Left kidney (tissue), 2 donors: ENCODE measurements around the gene PRKCZ. TPM values are rescaled to one million over a fixed set of nuclear protein-coding genes. Genes with fewer than 3 reads are reported as not detected.
"Not testable (repeated sequence)": the region's sequence is repeated elsewhere in the genome, so short reads cannot be mapped to it uniquely, and the experiment has no call there.

ENCODE experiments used
- DNase-seq: peaks from one replicate; pipeline ENCODE4 v3.0.0-alpha.2; 2013
- polyA plus RNA-seq: library from polyadenylated mRNA; unstranded; fragments of 120-200 nt; gene quantifications from one replicate; pipeline ENCODE4 v1.2.1, GENCODE V29; 2013; ENCODE audit not compliant: insufficient read length

Gene PRKCZ
- polyA plus RNA-seq, 1 donor = 29.7 TPM

DNA sequence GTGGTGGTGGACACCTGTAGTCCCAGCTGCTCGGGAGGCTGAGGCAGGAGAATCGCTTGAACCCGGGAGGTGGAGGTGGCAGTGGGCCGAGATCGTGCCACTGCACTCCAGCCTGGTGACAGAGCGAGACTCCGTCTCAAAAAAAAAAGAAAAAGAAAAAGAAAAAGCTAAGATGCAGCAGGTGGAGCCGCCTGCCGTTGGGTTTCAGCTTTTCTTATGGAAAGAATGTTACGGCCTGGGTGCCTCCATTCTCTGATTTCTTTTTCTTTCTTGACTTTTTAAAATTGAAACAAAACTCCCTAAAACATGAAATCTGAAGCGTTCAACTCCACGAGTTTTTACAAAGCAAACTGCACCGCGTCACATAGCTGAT is 64.4 kb downstream of the PRKCZ start:
- DNase-seq = not testable (repeated sequence)

DNA sequence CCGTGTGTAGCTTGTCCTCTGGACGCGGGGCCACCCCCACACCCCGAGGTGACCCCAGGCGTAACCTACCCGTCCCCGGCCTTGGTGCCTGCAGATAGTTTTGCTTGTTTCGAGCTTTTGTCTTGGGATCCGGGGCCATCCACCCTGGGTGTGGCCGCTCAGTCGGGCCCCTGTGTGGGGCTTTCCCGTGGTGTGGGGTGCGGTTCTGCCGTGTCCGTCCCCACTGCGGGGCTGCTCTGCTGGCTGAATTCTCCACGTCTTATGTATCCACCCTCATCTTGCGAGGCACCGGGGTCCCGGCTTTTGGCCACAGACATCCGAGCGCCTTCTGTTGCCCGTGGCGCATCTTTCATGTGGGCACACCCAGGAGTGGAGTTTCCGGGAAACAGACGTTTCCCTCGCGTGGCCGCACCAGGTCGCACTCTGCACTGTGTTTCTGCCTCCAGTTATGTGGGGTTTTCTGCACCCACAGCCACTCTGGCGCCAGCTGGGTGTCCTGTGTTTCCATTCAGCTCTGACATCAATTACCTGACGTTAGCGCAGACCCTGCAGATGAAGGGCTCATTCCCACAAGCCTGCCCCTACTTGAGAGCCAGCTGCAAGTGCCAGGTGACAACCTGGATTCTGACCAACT is 64.9 kb downstream of the PRKCZ start:
- no peak for DNase-seq

DNA sequence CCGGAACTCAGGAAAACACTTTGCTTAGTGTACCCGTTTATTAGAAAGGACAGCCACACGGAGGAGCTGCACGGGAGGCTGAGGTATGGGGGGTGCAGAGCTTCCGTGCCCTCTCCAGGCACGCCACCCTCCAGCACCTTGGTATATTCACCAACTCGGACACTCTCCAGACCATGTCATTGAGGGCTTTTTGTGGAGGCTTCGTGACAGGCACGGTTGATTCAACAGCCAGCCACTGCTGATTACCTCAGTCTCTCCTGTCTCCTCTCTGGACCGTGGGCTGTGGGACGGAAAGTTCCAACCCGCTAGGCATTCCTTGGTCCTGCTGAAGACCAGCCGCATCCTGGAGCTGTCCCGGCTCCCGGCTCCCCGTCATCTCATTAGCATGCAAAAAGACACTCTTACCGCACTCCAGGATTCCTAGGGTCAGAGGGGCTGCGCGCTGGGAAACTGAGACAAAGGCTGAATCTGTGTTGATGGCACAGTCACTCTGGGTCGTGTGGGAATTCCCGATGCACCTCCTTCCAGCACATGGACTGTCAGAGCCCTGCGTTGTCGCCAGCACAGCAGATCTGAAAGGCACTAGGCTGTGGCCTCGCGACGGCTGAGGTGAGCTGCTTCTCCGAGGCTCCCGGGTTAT is 65.6 kb downstream of the PRKCZ start:
- DNase-seq = no peak

DNA sequence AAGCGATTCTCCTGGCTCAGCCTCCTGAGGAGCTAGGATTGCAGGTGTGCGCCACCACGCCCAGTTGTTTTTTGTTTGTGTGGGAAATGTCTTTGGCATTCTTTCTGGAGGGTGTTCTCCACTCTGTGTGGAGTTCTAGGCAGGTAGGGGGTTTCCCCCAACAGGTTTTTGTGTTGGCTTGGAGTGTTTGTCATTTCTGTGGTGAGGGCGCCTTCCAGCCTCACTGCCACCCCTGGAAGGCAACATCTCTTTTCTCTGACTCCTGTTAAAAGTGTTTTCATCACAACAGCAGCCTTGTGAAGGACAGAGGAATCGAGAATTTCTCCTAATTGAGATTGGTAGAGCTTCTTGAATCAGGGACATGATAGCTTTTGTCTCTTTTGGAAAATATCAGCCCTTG is 69.7 kb downstream of the PRKCZ start:
- no peak for DNase-seq

DNA sequence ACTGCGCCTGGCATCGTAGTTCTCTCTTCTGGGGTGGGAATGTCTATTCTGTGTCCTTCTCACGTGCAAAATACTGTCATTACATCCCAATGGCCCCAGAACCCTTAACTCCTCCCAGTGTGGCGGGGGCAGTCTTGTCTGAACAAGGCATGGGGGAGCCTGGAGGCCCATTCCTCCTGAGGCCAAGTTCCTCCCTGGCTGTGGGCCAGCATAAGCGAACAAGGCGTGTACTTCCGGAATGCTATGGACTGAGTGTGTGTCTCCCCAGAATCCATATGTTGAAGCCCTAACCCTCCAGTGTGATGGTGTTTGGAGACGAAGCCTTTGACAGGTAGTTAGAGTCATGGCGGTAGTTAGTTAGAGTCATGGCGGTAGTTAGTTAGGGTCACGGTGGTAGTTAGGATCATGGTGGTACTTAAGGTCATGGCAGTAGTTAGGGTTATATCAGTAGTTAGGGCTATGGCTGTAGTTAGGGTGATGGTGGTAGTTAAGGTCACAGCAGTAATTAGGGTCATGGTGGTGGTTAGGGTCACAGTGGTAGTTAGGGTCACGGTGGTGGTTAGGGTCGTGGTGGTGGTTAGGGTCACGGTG is 71.0 kb downstream of the PRKCZ start:
- DNase-seq = no peak

DNA sequence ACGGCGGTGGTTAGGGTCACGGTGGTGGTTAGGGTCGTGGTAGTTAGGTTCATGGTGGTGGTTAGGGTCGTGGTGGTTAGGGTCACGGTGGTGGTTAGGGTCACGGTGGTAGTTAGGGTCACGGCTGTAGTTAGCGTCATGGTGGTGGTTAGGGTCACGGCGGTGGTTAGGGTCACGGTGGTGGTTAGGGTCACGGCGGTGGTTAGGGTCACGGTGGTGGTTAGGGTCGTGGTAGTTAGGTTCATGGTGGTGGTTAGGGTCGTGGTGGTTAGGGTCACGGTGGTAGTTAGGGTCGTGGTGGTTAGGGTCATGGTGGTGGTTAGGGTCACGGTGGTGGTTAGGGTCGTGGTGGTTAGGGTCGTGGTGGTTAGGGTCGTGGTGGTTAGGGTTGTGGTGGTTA is 71.6 kb downstream of the PRKCZ start:
- not testable (repeated sequence) for DNase-seq

DNA sequence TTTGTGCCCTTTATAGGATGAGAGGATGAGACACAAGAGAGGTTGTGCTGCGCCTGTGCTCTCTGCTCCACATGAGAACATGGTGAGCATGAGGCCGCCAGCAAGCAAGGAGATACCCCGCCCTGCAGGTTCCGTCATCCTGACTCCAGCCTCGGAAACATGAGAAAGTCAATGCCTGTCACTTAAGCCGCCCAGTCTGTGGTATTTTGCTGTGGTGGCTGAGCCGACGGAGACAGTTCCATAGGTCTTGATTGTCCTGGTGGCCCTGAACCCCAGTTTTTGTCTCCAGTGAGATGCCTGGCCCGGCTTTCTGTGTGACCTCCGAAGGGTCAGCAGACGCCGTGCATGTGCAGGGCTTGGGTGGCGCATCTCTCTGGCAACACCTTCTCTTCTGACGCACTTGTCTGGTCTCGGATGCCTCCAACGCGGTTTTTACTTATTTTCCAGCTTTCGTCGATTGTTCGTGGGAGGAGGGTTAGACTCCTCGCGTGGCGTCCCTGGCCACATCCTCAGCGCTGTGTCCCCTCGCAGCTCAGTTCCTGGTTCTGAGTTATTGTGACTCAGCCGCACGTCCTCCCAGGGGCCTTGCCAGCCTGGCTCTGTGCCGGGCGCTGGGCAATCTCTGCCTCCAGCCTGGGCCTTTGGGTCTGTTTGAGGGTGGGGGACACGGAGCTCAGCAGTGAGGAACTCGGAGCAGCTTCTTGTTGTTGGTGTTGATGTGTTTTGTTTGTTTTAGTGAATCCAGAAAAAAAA is 74.4 kb downstream of the PRKCZ start:
- no peak for DNase-seq

DNA sequence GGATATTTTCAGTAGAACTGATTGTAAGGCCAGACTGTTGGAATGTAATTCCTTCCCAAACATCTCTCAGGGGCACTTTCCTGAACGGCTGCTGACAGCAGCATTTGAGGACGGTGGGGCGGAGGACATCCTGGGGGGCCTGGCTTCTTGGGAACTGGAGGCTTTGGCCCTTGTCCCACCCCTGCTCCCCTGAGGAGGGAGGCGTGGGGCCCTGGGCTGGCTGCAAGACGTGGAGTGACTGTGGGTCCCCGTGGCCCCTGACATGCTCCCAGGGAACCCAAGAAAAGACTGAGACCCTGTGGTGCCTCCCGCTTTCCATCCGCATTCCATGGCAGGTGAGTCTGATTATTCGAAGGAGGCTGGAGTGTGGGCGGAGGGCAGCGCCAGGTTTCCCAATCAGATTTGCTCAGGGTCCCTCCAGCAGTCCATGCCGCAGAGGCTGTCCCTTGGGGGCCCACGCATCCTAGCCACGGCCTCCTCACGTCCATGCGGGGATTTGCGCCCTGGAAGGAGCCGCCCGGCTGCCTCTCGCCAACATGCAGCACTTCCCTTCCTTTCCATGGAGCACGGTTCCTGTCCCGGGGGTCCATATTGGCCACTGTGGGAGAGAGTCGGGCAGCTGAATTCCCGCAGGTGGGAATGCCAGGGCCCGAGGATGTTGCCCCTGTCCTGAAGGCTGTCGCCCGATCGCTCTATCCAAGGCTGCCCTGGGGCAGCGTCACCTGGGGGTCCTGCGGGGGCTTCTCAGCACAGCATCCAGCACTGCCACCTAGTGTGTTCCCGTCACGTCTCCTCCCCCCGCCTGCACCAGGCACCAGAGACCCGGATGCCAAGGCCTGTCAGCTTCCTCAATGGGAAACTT is 75.4 kb downstream of the PRKCZ start:
- DNase-seq = no peak

DNA sequence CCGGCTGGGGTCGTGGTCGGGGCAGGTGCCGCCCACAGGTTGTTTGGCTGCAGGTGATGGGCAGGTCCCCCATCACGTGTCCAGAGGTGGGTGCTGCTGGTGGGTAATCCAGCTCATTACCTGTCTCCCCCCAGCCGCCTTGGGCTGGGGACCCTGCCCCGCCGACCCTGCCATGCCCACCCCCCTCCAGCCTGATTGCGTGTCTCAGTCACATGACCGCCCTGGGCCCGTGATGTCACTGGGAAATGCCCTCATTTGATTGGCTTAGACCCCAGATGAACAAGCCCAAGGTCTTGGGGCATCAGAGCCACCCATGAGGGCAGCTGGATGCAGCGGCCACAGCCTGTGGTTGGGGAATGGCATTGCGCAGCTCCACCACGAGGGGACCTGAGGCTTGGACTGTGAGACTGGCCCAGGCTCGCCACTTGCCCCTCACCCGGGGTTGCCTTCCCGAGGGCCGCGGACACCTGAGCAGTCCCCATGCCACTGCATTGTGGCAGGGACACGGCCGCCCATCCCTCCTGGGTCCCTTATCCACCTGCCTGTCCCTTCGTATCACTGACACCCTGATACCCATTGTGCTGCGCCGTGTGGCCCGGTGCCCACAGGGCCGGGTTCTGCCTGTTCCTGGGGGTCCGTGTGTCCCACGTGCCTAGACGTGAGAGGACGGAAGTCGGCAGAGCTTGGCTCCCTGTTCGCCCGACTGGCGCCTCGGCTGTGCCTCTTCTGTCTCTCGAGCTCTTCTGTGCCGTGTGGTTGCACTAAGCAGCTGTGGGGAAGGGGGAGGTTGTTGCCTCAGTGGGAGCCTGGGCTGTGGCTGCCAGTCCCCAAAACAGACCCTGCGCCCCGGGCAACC is 76.3 kb downstream of the PRKCZ start:
- DNase-seq = no peak

DNA sequence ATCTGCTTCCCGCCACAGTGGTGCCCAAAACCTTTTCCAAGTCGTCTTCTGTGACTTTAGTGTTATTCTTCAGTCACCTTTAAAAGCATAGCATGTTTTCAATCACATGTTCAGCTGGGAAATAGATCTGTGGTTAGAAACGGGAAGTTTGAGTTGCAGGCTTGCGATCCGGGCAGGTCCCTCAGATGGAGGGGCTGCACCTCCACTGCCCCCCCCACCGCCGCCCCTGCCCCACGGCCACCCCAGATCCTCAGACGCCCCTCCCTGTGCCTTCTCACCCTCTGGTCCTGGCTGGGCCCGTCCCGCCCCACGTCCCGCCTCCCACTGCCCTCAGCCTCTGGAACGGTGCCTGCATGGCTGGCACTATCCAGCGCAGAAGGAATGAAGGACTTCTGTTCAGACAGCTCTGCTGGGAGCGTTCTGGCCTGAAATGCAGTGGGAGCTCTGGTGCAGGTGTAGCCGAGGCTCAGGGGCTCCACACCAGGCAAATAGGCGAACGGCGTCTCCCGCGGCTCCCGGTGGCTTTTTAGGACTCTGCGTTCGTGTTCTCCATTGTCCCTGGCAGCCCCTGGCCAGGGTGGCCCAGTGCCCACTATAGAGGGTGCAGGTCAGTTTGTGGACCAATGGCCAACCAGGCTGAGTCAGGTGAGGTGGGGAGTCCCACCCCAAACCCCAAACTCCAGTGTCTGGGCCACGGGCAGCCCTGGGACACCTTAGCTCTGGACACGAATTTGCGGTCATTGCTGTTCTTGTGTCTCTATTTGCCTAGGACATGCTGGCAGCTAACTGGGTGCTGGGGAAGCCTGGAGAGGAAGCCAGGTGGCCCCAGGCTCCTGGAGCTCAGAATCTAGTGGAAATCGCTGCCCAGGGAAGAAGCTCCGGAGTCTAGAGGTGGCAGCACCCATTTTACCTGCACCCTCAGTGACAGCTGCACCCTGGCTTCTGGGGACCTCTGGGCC is 77.3 kb downstream of the PRKCZ start:
- DNase-seq = no peak

DNA sequence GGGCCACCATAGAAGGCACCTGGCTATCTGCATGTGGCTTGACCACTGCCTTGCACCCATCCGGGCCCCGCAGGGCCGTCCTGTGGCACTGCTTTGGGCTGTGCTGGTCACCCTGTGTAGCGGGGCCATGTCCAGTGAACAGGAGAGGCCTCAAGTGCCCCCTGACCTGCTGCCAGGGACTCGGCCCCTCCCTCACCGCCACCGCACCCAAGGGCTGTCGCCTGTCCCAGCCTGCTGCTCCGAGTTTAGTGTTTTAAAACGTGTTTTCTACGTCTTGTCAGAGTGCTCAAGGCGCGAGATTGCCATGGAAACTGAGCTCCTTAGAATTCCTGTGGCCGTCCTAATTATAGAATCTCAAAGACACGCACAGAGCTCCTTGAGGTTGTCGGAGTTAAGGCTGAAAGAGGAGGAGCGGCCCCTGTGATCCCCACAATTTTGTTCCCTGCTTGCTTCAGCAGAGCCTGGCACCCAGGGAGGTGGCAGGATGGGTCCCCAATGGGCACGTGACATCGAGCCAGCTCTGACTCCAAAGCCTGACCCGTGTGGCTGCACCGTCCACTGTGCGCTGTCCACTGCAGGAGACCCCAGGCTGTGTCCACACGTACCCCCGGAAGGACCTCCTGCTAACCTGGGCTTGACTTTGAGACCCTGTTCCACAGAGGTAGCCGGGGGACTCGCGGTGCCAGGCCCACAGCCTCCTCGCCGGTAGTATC is 78.1 kb downstream of the PRKCZ start:
- DNase-seq = no peak

DNA sequence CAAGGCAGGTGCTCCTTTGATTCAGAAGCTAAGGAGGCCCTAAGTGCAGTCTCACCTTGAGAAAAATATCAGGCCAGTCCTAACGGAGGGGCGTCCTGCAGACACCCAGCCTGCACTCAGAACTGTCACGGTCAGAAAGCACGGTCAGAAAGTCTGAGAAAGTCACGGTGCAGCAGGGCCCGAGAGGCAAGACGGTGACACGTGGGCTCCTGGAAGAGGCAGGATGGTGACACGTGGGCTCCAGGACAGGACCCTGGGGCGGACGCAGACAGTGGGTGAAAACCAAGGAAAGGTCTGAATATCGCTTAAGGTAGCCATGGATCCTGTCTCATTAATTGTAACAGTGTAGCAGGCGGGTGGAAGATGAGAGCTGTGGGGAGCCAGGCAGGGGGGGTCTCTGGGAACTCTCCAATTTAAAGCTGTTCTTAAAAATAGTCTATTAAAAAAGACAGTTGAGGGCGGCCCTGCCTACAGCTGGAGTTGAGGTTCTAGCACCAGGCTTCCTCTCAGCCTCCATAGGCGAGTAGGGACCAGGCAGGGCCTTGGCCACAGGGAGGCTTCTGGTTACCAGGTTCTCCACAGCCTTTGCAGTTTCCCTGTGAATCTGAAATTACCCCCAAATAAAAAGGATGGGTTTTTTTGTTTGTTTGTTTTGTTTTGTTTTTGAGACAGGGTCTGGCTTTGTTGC is 79.2 kb downstream of the PRKCZ start:
- DNase-seq = no peak

DNA sequence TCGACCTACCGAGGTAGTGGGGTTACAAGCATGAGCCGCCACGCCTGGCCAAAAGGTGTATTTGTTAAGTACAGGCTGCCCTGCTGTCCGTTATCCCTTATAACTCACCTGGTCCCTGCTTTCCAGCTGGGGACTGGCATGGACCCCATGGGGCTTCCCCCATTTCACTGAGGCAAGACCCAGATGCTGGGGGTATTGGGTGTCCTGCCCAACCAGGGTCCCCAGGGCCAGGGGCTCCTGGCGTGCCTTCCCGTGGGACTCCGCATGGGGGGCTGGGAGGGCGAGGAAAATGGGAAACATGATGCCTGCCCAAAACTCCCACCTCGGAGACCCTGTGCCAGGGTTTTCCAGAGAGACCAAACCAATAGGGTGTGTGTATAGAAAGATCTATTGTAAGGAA is 79.9 kb downstream of the PRKCZ start:
- no peak for DNase-seq

DNA sequence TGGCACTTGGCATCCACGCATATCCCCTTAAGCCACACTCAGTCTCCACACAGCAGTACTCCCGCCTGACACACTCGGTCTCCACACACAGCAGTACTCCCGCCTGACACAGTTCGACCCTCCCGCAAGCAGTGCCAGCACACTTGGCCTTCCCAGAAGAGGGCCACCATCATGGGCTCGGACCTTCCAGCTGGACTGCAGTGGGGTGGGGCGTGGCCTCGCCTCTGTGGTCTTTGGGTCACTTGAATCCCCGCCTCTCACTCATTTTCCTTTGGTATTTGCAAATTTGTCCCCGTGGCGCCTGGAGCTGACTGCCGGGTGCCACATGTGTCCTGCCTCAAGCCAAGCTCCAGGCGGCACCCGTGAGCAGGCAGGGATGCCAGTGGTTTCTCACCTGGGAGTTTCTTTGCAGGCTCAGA is 80.7 kb downstream of the PRKCZ start:
- no peak for DNase-seq

DNA sequence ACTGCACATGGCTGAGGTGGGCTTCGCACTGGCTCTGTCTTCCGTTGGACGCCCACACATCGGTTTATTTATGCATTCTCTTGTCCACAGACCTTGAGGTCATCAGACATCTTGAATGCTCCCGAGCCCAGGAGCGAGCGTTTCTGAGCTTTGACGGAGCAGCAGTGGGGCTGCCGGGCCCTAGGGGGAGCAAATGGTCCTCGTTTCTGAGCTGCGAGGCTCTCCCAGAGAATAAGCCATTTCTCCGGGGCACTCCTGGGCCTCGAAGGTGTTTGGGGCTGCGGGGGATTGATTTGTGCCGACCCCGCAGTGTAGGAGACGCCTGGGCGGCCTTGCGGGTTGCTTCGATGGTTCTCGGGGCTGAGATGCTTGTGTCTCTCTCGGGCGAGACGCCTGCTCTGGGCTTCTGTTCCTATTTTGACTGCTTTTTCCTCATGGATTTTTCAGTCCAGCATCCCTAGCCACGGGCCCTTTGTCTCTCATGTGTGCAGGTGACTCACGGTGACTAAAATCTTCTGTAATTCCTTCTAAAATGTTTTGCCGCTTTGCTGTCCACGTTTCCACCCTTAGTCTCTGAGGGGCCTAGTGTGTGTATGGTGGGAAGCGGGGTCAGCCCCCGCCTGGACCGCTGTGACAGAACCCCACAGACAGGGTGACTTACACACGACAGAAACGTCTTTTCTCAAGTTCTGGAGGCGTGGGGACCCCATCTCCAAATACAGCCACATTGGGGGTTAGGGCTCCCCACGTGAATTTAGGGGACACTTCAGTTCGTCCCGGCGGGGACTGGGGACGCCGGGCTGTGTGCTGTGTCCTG is 82.2 kb downstream of the PRKCZ start:
- peak; percentile 49 for DNase-seq

DNA sequence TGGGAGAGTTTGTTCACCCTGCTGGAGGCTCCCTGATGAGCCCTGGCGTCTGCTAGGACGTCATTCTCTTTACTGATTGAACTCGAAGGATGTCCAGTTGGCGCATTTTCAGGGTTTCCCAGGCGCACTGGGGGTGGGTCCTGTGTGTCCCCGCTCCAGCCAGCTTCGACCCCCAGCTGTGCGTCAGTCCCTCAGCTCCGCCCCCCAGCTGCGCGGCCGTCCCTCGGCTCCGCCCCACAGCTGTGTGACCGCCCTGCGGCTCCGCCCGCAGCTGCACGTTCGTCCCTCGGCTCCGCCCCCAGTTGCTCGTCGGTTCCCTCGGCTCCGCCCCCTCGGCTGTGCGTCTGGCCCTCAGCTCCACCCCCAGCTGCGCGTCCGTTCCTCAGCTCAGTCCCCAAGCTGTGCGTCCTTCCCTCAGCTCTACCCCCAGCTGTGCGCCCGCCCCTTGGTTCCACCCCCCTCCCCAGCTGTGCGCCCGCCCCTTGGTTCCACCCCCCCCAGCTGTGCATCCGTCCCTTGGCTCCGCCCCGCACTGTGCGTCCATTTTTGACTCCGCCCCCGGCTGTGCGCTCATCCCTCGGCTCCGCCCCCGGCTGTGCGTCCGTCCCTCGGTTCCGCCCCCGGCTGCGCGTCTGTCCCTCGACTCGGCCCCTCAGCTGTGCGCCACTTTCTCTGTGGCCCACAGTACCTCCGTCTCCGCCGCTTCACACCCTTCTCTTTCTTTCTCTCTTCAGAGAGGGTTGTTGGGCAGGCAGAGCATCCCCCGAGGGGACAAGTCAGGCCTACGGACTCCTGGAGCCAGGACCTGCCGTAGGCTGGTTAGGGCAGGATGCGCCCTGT is 83.0 kb downstream of the PRKCZ start:
- peak; percentile 95 for DNase-seq

DNA sequence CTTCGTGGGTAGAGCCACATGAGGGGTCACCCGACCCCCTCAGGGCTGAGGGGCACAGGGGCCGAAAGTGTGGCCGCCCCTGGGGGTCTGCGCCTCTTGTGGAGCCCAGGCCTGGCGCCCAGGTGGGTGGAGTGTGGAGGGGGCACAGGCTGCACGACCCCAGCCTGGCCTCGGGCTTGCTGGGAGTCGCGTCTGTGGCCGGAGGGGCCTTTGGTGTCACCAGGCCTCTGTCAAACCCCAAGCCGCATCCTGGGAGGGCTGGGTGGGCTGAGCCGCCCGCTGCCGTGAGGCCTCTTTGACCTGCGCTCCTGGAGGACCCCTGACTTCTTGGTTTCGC is 83.6 kb downstream of the PRKCZ start:
- no peak for DNase-seq
